GM20431 (cell line): ENCODE data around the gene CALM1.
"Not testable (repeated sequence)": the region's sequence is repeated elsewhere in the genome, so short reads cannot be mapped to it uniquely, and the experiment has no call there.

Experiments
- in situ Hi-C: fragments of 300-500 bp; cut with MseI, MboI; formaldehyde crosslinking; loops from one replicate; pipeline ENCODE4 v1.15.0; 2020; ENCODE audit warnings: low sequenced_read_pairs; ENCODE audit not compliant: unreplicated experiment

The CALM1 gene

DNA sequence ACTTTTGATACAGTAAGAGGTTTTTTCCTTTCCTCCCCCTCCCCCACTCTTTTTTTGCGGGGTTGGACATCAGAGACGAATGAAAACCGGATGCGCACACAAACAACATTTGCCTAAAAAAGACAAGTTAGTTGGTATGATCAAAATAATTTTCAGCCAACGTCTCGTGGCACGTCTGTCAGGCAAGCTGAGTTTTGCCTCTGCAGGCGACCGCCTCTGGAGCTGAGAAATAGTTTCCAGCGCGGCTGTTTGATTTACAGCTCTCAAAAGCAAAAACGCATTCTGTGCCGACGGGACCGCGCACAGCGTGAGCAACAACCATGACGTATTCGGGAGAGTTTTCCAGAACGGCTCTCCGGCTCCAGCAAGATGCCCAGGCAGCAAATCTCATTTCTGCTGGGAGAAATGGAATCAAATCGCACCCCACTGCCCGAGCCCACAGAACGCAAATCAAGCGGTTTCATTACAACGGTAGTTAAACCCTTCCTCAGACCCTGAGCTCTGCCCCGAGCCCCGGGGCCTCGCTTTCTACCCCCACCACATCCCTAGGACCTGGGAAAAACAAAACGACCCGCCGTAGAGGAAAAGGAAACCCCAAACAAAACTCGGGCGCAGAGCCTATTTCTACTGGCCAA, 14.2 kb upstream of the CALM1 start:
- in situ Hi-C loops: no loop called here

DNA sequence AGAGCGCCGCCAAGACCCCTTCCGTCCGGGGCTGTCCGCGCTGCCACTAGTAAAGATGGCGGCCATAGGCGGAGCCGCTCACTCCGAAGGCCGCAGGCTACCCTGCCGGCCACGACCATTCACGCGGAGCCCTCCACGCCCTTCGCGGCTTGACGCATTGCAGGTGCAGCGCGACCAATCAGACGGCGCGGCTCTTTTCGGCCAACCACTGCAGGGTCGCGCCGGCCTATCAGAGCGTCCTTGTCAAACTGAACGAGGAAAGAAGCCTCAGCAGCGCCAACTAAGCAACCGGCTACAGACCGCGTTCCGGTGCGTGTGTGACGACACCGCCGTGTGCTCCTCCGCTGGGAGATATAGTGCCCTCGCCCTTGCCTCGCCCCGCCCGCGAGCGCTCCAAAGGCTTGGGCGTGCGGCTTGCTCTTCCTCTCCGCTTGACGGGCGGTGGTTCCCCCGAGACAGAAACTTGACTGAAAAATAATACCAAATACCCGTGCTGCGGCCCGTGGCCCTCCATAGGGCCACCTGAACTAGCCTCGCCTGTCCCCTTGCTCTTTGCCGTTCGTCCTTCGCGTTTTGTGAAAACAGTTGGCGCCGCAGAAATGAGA, 13.6 kb upstream of the CALM1 start:
- in situ Hi-C loops: no loop called here

DNA sequence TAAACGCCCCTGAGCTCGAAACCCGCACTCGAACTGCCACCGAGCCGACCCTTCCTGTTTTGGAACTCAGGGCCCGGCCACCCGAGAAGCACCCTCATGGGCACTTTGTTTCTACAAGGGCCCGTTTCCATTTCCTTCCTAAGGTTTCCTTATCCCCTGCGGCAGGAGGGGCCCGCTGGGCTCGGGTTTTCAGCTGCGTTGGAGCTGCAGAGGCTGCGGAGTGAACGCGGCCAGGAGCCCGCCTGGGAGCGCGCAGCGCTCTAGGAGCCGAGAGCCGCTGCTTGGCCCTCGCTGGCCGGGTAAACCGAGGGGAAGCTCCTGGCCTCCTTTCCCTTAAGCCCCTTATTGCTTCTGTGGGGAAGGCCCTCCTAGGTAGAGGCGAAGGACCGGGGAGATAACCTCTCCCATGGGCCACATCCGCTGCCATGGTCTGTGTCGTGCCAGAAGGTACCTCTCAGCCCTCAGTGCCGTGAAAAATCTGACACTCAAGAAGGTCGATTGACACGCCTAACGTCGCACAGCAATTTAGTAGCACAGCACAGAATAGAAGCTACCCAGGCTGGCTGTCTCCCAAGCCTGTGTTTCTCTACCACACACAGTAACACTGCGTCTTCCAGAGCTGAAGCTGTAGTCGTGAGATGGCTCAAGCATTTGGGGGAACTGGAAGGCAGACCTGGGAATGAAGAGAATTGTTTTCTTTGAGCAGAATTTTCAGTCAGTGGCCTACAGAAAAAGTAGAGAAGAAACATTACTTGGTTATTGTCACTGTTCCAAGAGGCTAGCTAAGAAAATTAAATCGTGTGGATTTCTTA, 12.9 kb upstream of the CALM1 start:
- in situ Hi-C loops: no loop called here

DNA sequence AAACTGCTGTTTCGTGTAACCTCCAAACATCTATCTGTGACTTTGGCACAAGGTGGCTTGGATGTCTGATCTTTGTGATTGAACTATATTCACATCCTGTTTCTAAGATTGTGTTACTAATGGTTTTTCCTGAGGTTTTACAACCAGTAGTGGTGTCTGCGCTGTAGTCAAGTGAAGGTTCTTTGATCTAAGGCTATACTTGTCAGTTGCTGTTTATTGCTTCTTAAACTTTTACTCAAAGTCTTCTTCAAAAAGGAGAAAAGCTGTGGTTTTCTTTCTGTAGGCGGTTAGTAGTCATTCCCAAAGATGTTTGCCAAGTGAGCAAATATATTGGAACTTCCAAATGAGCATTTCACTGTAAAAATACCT, 12.3 kb upstream of the CALM1 start:
- in situ Hi-C loops: no loop called here

DNA sequence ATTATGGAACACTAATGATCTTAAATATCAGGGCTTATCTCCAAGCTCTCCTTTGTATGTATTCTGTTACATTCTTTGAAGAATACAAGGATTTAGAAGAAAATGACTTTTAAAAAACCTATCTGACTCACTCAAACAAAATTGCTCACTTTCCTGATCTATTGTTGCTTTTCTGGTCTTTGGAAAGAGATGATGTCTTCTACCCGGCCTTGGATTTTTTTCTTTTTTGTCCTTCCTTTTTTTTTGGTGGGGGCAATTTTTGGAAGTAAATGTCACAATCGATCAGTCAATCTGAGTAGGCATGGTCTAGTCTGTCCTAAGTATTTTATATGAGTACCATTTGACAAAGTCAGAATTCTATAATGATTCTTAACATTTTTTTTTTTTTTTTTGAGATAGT, 10.5 kb upstream of the CALM1 start:
- in situ Hi-C loops: no loop called here

DNA sequence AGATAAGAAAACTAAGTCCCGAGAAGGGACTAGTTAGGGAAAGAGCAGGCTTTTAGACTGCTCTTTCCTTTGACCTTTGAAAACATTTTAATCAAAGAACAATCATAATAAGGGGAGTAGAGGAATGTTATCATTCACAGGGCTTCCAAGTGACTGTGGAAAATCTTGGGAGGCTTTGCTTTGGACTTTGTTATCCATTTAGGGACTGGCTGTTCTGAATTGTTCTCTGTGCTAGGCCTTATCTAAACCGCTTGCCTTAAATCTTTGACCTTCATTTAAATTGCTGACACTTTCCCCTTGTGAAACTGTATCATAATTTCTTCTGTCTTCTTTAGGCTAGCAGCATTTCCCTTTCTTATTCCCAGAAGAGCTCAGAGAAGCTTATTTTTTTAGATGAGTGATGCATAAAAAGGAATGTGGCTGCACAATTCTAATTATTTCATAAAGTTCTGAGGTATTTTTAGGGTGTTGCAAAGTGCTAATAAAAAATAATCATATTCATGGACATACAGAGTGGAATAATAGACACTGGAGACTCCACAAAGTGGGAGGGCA, 9.5 kb upstream of the CALM1 start:
- in situ Hi-C loops: no loop called here

DNA sequence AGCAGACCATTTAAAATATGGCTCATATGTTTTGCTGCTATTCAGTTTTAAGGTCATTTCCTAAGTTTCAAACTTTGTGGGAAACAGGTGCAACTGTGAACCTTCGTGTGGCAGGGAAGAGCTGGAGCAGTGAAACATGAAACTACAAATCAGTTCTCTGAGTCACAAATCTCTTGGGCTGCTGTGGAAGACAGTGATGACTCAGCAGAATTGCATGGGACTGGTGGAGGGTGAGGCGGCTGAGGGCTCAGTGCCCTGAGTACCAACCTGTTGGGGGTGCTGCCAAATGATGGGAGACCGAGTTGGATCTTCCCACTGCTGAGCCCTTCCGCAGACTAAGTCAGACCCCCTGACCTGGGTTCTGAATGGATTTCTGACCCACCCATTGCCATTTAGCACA, 8.4 kb upstream of the CALM1 start:
- in situ Hi-C loops: no loop called here

DNA sequence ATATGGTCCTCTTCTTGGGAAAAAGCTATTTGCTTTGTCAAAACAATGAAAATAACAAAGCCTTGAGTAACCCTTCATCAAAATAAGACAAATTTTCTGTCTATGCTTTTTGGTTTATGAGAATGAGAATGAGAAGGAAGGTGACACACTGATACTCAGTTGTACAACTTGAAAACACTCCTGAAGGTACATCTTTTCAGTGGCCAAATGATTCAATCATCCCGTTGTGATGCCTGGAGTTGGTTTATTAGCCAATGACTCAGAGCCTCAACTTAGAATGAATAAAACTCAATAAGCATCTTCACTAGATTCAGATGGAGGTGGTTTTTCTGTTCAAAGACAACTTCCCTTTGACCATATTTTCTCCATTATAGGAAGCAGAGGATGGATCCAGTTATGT, 7.8 kb upstream of the CALM1 start:
- in situ Hi-C loops: no loop called here

DNA sequence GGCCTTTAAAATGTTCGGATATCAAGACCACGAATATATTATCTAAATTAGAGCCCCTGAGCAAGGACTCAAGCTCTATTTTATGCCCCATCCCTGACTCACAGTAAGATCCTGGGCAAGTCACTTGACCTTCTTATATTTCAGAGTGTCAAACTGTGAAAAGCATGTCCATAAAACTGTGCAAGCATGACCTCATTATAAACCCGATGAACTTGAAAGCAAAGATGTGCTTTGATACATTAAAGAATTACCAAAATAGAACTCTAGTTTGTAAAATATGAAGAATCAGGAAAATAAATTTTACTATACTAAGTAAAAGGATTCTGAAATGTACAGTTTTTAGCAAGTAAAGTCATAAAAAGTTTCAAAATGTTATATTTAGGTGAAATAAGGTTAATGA, 2.9 kb upstream of the CALM1 start:
- in situ Hi-C loops: no loop called here

DNA sequence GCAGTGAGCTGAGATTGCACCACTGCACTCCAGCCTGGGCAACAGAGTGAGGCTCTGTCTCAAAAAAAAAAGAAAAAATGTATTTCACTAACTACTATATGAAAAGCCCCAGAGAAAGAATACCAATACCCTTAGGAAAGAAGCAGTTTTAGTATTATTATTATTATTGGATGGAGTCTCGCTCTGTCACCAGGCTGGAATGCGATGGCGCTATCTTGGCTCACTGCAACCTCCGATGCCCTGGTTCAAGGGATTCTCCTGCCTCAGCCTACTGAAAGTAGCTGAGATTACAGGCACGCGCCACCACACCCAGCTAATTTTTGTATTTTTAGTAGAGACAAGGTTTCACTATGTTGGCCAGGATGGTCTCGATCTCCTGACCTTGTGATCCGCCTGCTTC, 2.0 kb upstream of the CALM1 start:
- in situ Hi-C loops: not testable (repeated sequence)

DNA sequence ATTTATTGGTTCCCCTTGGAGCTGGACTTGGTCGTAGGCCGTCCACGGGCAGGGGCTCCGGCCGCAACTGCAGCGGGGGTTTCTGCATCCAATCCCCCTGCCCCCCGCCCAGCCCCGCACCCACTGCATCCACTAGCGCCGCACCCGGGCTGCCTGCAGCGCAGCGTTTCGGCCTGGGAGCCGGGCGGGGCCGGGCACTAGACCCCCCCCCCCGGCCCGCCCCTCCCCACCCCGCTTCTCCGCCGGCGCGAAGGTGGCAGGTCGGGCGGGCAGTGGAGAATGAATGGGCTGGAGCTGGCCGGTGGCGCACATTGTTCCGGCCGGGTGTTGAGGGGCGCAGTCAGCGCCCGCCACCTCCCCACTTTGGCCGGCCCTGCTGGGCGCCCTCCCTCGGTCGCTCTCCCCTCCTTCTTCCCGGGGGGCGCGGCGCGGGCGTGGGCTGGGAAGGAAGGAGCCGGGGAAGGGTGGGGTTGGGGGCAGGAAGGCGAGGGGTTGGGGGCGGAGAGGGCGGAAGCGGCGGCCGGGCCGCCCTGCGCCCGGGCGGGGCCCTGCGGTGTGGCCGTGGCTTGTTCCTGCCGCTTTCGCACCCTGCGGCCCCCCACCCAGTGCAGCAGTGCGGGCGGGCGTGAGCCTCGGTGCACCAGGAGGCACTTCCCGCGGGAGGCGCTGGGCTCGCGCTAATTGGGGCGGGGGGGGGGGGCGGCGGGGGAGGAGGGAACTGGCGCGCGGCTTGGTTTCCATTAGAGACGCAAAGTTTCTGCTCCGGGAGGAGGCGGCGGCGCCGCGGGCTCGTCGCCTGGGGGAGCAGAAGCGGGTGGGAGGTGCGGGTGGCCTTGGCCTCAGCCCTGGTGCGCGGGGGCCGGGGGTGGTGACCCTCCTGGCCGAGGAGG, 841 bp downstream of the CALM1 start:
- in situ Hi-C loops: no loop called here

DNA sequence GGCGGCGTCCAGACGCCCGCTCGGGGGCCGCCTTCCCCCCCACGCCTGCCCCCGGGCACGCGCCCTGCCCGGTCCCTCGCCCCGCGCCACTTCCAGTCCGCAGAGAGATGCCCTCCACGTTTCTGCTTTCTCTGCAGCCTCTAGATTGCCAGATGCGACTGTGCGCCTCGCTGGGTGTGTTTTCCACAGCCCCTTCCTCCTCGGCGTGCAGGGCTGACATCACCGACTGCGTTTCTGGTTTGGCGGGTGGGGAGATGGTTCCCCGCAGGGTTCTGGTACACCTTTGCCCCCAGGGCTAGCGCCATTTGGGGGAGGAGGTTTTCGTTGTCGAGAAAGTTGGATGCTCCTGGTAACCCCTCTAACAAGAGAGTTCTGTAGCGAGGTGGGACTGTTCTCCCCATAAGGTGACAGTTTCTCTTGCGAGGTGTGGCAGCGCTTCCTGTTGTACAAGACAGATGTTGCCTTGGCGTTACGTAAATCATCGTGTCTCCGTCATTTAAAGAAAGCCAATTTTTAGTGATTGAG, 1.5 kb downstream of the CALM1 start:
- in situ Hi-C loops: no loop called here

DNA sequence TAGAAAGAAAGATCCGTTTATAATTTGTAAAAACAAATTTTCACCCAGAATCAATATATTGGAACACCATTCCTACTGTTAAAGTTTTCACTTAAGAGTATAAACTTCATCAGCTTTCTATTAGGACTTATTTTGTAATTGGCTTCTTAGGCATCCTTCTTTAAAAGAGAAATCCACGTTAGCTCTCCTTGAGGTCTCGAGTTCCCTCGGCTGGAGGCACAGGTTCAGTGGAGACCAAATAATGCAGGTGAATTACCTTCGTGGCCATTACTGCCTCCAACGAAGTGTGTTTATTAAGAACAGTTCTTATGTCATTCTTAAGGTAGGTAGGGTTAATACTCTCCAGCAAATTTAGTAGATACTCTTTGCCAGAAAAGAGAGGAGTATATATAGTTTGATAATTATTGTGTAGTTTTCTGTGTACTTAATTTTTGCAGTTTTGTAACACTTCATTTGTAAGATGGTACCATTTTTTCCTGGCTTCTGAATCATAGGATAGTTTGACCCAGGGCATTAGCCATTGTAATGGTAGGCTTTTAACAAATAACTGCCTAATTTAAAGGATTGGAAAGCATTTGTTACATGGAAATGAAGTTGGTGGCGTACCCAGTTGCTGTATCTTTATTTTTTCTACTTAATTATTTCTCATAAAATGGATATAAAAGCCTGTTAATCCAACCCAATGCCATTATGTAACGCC, 2.2 kb downstream of the CALM1 start:
- in situ Hi-C loops: no loop called here

DNA sequence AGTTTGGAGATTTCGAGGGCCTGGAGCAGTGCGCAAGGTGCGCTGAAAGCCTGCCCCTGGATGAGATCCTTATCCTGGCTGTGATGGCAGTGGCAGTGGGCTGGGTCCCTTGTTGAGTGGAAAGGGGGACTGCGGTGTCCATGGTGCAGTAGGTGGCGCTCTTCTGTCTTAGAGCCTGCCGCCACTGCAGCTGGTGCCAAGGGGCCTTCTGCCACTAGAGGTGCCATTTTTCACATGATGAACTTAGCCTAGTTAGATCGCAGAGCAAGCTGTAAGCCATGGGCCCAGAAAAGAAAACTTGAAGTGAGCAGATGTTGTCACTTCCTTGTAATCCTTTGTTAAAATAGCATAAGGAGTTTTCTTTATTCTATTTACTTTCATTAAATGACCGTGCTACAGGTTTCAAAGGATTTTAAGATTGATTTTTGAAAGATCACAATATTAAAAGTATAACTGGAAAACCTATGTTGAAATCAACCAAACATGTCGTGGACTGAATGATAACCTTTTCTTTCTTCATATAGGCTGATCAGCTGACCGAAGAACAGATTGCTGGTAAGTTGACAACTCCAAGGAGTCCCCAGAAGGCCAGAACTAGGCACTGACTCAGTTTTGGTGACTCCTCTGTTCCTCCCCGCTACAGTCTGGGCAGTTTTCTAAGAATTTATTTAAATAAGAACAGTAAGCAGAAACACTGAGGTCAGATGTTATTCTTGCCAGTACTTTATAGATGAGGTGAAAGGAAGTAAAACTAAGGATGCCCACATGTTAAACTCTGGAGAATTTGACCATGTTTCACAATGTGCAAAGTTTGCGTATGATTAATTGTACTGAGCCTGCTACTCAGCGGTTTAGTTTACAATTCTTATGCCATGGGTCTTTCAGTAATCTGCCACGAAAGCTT, 3.0 kb downstream of the CALM1 start:
- in situ Hi-C loops: no loop called here

DNA sequence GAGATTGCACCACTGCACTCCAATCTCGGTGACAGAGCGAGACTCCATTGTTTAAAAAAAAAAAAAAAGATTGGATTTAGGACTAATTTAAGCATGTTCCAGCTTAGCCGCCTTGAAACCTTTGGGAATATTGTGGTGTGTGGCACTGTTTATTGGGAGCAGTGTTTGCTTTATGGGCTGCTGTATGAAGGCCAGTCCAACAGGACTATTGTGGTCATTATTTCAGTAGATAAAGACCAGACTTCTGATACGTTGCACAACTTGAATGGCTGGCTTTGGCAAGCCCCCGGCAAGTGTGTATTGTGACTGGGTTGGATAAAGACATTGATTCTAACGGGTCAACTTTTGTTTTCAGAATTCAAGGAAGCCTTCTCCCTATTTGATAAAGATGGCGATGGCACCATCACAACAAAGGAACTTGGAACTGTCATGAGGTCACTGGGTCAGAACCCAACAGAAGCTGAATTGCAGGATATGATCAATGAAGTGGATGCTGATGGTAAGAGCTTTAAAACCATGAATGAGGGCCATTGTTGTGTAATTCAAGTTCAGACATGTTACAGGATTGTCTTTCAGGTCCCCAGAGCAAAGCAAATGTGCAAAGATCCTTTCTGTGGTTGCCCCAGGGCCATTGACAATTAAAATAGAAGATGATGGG, 4.2 kb downstream of the CALM1 start:
- in situ Hi-C loops: no loop called here

DNA sequence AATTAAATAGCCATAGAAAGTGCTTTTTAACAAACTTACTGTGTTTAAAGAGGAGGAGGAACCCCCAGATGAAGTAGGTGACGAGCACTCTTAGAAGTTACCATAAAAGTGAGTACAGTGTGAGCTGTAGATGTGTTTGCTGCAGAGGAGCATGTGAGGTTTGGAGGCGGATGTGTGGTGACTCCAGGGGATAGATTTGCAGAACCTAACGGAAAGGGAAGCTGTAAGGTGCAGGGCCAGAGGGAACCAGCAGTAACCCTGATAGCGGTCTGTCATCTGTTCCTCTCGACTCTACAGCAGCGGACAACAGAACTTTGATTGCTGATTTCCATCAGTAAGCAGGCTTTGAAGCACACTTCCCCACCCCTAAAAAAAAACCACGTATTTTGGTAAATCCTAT, 5.2 kb downstream of the CALM1 start:
- in situ Hi-C loops: no loop called here

DNA sequence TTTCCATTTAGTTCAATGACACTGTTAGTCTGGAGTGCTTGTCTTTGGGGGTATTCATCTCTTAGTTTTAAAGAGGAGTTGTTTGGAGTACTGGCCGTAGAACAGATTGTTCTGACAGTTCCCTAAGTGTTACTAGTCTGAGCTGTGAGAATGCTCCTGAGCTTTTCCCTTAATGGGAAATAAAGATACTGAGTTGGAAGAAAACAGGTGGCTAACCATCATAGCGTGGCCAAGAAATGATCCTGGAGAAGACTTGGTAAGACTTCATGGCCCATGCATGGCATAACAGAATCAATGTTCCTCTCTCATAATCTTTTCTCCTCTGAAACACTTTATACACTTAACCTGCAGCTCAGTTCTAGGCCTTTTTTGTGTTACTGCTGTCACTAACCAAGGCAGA, 6.2 kb downstream of the CALM1 start:
- in situ Hi-C loops: no loop called here

DNA sequence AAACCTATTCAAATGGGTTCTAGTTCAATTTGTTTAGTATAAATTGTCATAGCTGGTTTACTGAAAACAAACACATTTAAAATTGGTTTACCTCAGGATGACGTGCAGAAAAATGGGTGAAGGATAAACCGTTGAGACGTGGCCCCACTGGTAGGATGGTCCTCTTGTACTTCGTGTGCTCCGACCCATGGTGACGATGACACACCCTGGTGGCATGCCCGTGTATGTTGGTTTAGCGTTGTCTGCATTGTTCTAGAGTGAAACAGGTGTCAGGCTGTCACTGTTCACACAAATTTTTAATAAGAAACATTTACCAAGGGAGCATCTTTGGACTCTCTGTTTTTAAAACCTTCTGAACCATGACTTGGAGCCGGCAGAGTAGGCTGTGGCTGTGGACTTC, 8.3 kb downstream of the CALM1 start:
- in situ Hi-C loops: no loop called here
